IMR-90 (cell line): ENCODE data around the gene PNCK. TPM values are rescaled to one million over a fixed set of nuclear protein-coding genes. Genes with fewer than 3 reads are reported as not detected.

Experiments
- ATAC-seq: fragments of 200-7000 bp; cut with Tn5 transposase; 2 replicates; pipeline ENCODE4 v1.9.1; 2020; ENCODE audit warnings: low read depth, mild to moderate bottlenecking, moderate library complexity
- BruUV-seq: library from RNA; stranded (reverse); fragments of 400-500 nt; replicated peaks from 2 replicates; lab custom pipeline; 2021; lab: Mats Ljungman, UMichigan
- CTCF ChIA-PET: fragments of 300-600 bp; formaldehyde crosslinking; extraction: SDS; loops from one replicate; lab custom pipeline; 2021; ENCODE audit warnings: antibody characterized with exemption; lab: Yijun Ruan, JAX
- POLR2A ChIA-PET: fragments of 300-600 bp; sonication (Branson Sonifier 250); formaldehyde crosslinking; loops from one replicate; lab custom pipeline; 2022; ENCODE audit warnings: antibody characterized with exemption; ENCODE audit not compliant: unreplicated experiment; lab: Charles Lee
- DNase-seq: peaks from one replicate; pipeline ENCODE4 v3.0.0; 2013
- H2AFZ ChIP-seq: replicated peaks from 2 replicates; pipeline ENCODE3; 2013; ENCODE audit warnings: low read length, mild to moderate bottlenecking; ENCODE audit not compliant: poor library complexity
- H2AK5ac ChIP-seq: 2 replicates; pipeline ENCODE4 v1.6.1; 2013; ENCODE audit warnings: low read depth, low read length, inconsistent platforms
- H2AK9ac ChIP-seq: replicated peaks from 2 replicates; pipeline ENCODE3; 2013; ENCODE audit warnings: mild to moderate bottlenecking, low read depth, low read length, moderate library complexity; ENCODE audit not compliant: poor library complexity
- H2BK120ac ChIP-seq: 2 replicates; pipeline ENCODE4 v1.6.1; 2013; ENCODE audit warnings: low read depth, low read length, inconsistent platforms
- H2BK15ac ChIP-seq: 3 replicates; pipeline ENCODE4 v1.6.1; 2013; ENCODE audit warnings: low read depth, low read length, inconsistent platforms
- H2BK20ac ChIP-seq: 2 replicates; pipeline ENCODE4 v1.6.1; 2013; ENCODE audit warnings: low read depth, mild to moderate bottlenecking, inconsistent platforms, low read length, moderate library complexity
- H2BK5ac ChIP-seq: 2 replicates; pipeline ENCODE4 v1.6.1; 2013; ENCODE audit warnings: mild to moderate bottlenecking, low read depth, low read length, inconsistent platforms; ENCODE audit not compliant: poor library complexity, severe bottlenecking
- H3K14ac ChIP-seq: replicated peaks from 2 replicates; pipeline ENCODE4 v1.6.1; 2013; ENCODE audit warnings: low read depth, low read length, inconsistent platforms
- H3K18ac ChIP-seq: 2 replicates; pipeline ENCODE4 v1.6.1; 2013; ENCODE audit warnings: low read depth, low read length, control low read depth
- H3K23ac ChIP-seq: 2 replicates; pipeline ENCODE4 v1.6.1; 2013; ENCODE audit warnings: low read depth, low read length, inconsistent platforms
- H3K27ac ChIP-seq: 2 replicates; pipeline ENCODE4 v1.5.1; 2013; ENCODE audit warnings: mild to moderate bottlenecking, control low read depth, low read length; ENCODE audit not compliant: insufficient read depth
- H3K27me3 ChIP-seq: 2 replicates; pipeline ENCODE4 v1.6.1; 2013; ENCODE audit warnings: low read length; ENCODE audit not compliant: control insufficient read depth, insufficient read depth
- H3K36me3 ChIP-seq: 2 replicates; pipeline ENCODE4 v1.6.1; 2013; ENCODE audit warnings: low read length, mixed read lengths; ENCODE audit not compliant: control insufficient read depth, insufficient read depth
- H3K4ac ChIP-seq: 2 replicates; pipeline ENCODE4 v1.6.1; 2013; ENCODE audit warnings: low read depth, low read length, inconsistent platforms
- H3K4me1 ChIP-seq: 2 replicates; pipeline ENCODE4 v1.6.1; 2013; ENCODE audit warnings: low read length, mixed read lengths; ENCODE audit not compliant: control insufficient read depth, insufficient read depth
- H3K4me2 ChIP-seq: 2 replicates; pipeline ENCODE4 v1.6.1; 2013; ENCODE audit warnings: low read depth, mild to moderate bottlenecking, control low read depth, low read length, moderate library complexity
- H3K4me3 ChIP-seq: 2 replicates; pipeline ENCODE4 v1.5.1; 2013; ENCODE audit warnings: low read depth, mild to moderate bottlenecking, control low read depth, low read length, moderate library complexity; ENCODE audit not compliant: insufficient read depth
- H3K56ac ChIP-seq: 2 replicates; pipeline ENCODE4 v1.6.1; 2013; ENCODE audit warnings: low read length, inconsistent platforms; ENCODE audit not compliant: insufficient read depth; ENCODE audit errors: extremely low read depth
- H3K79me1 ChIP-seq, 2 experiments: 2 replicates each; pipeline ENCODE4 v1.6.1; 2013; ENCODE audit warnings: low read length in 2 of 2, inconsistent platforms in 1 of 2, low read depth in 1 of 2
- H3K9ac ChIP-seq: 2 replicates; pipeline ENCODE4 v1.6.1; 2013; ENCODE audit warnings: low read depth, low read length, control low read depth
- H3K9me1 ChIP-seq: 2 replicates; pipeline ENCODE4 v1.6.1; 2013; ENCODE audit warnings: low read length, inconsistent platforms; ENCODE audit not compliant: insufficient read depth
- H3K9me3 ChIP-seq: 2 replicates; pipeline ENCODE4 v1.6.1; 2013; ENCODE audit warnings: low read length; ENCODE audit not compliant: control insufficient read depth, insufficient read depth
- H4K20me1 ChIP-seq: 2 replicates; pipeline ENCODE4 v1.6.1; 2013; ENCODE audit warnings: low read length, inconsistent platforms; ENCODE audit not compliant: insufficient read depth
- H4K5ac ChIP-seq: 2 replicates; pipeline ENCODE4 v1.6.1; 2013; ENCODE audit warnings: mild to moderate bottlenecking, low read depth, low read length, control low read depth
- H4K8ac ChIP-seq, 2 experiments: 2 replicates each; pipeline ENCODE4 v1.6.1; 2013; ENCODE audit warnings: low read depth in 2 of 2, low read length in 2 of 2, control low read depth in 1 of 2, inconsistent platforms in 1 of 2
- H4K91ac ChIP-seq: 2 replicates; pipeline ENCODE4 v1.6.1; 2013; ENCODE audit warnings: low read depth, low read length, inconsistent platforms; ENCODE audit not compliant: insufficient read depth
- BHLHE40 ChIP-seq: fragments of 150-350 bp; IDR thresholded peaks from 2 replicates; pipeline ENCODE4 v1.6.1; 2016; ENCODE audit warnings: mild to moderate bottlenecking, low read depth, low read length
- CEBPB ChIP-seq: IDR thresholded peaks from 2 replicates; pipeline ENCODE4 v1.6.1; 2012; ENCODE audit warnings: low read depth, low read length, improper control_type of control experiment
- CHD1 ChIP-seq: IDR thresholded peaks from 2 replicates; pipeline ENCODE4 v1.6.1; 2012; ENCODE audit warnings: low read depth, low read length, improper control_type of control experiment
- FOS ChIP-seq: fragments of 150-350 bp; IDR thresholded peaks from 2 replicates; pipeline ENCODE4 v1.6.1; 2016; ENCODE audit warnings: low read depth, low read length
- MAFK ChIP-seq: IDR thresholded peaks from 2 replicates; pipeline ENCODE4 v1.6.1; 2012; ENCODE audit warnings: low read depth, low read length, improper control_type of control experiment
- MAZ ChIP-seq: IDR thresholded peaks from 2 replicates; pipeline ENCODE4 v1.6.1; 2012; ENCODE audit warnings: low read depth, mild to moderate bottlenecking, low read length, improper control_type of control experiment, moderate library complexity, borderline replicate concordance
- MXI1 ChIP-seq: IDR thresholded peaks from 2 replicates; pipeline ENCODE4 v1.6.1; 2012; ENCODE audit warnings: low read depth, mild to moderate bottlenecking, low read length, moderate library complexity, borderline replicate concordance
- NFE2L2 ChIP-seq: fragments of 150-350 bp; IDR thresholded peaks from 2 replicates; pipeline ENCODE4 v1.6.1; 2016; ENCODE audit warnings: low read depth, mild to moderate bottlenecking, low read length
- POLR2A ChIP-seq: IDR thresholded peaks from 2 replicates; pipeline ENCODE4 v1.6.1; 2012; ENCODE audit warnings: mild to moderate bottlenecking, low read depth, low read length
- RAD21 ChIP-seq: IDR thresholded peaks from 2 replicates; pipeline ENCODE4 v1.6.1; 2012; ENCODE audit warnings: low read length, improper control_type of control experiment
- RFX5 ChIP-seq: IDR thresholded peaks from 2 replicates; pipeline ENCODE4 v1.8.0; 2012; ENCODE audit warnings: low read depth, mild to moderate bottlenecking, low read length, moderate library complexity
- SMC3 ChIP-seq: fragments of 150-350 bp; IDR thresholded peaks from 2 replicates; pipeline ENCODE4 v1.6.1; 2016; ENCODE audit warnings: low read depth, mild to moderate bottlenecking, antibody characterized with exemption, low read length, moderate library complexity
- WGBS, 2 experiments: methylation state at CpG; one replicate each; pipeline versions ENCODE4 v1.1.5 to v1.1.7; 2013; ENCODE audit warnings: missing lambda C conversion rate in 2 of 2; ENCODE audit not compliant: insufficient read length in 1 of 2; ENCODE audit errors: extremely low coverage in 2 of 2; 5-methylcytosine and 5-hydroxymethylcytosine counted together
- dilution Hi-C: fragments of 300-500 bp; cut with HindIII; formaldehyde crosslinking; loops from one replicate; pipeline ENCODE4 v1.14.3; 2018; ENCODE audit warnings: low sequenced_read_pairs; ENCODE audit not compliant: unreplicated experiment
- in situ Hi-C: fragments of 300-500 bp; cut with MboI; formaldehyde crosslinking; loops from 3 replicates; pipeline ENCODE4 v1.14.3; 2019; ENCODE audit warnings: low sequenced_read_pairs, inconsistent platforms, mixed read lengths
- intact Hi-C: fragments of 100-400 bp; cut with micrococcal nuclease; formaldehyde crosslinking; loops from 2 replicates; pipeline ENCODE4 v1.10.0; 2022
- polyA plus RNA-seq, 3 experiments: library from polyadenylated mRNA; depleted of rRNA; stranded (reverse); fragments of >200 nt; gene quantifications; 2 replicates each; pipeline ENCODE4 v1.2.3, GENCODE V29; 2012; ENCODE audit warnings: low replicate concordance in 1 of 3
- total RNA-seq: library from RNA; depleted of rRNA; stranded (reverse); fragments of >200 nt; gene quantifications from 2 replicates; pipeline ENCODE4 v1.2.3, GENCODE V29; 2012
- TF ChIP-seq, protein P1 (sequence below): fragments of 150-350 bp; IDR thresholded peaks from 2 replicates; pipeline ENCODE4 v1.6.1; 2016; ENCODE audit warnings: low read depth, mild to moderate bottlenecking, low read length, moderate library complexity, borderline replicate concordance
- TF ChIP-seq, protein P2 (sequence below): fragments of 150-350 bp; IDR thresholded peaks from 2 replicates; pipeline ENCODE4 v1.6.1; 2017; ENCODE audit warnings: mild to moderate bottlenecking, antibody characterized with exemption, low read length, low read depth

PNCK gene
- total and polyA plus RNA-seq, 2 of the 4 experiments (the other 2 are of a cell fraction): 0.18 to 0.22 TPM

- dilution Hi-C loops: no loop called here
- intact Hi-C loops: no loop called here
Observed at GRCh38 chrX:153706799-153707198, 33.2 kb upstream of the PNCK start.

More at GRCh38 chrX:153706799-153707198, 33.2 kb upstream of the PNCK start:
- in situ Hi-C loops: no loop called here
- Histone ChIP-seq H3K9me3 (no peaks in the 10 kb centered on the region), H3K18ac (no peak overlapping the region), H3K27me3 (no peaks in the 10 kb centered on the region), H3K14ac (no peak overlapping the region), H4K20me1 (peaks cover 7% of the 10 kb centered on the region), H2BK5ac (no peak overlapping the region), H3K27ac (no peak overlapping the region), H2AK9ac (no peak overlapping the region), H3K23ac (no peak overlapping the region), H2BK15ac (no peak overlapping the region), H3K9ac (no peak overlapping the region), H3K4me3 (no peak overlapping the region), H3K4me1 (peaks cover 2% of the 10 kb centered on the region; the same call in 1 of the 2 replicates), H4K91ac (no peak overlapping the region), H2BK20ac (no peak overlapping the region), H3K4me2 (no peak overlapping the region), H3K9me1 (no peaks in the 10 kb centered on the region), H3K4ac (no peak overlapping the region), H4K8ac (no peak overlapping the region), H2AFZ (no peak overlapping the region), H4K5ac (no peak overlapping the region), H2AK5ac (no peak overlapping the region), H2BK120ac (no peak overlapping the region), H3K36me3 (peaks cover 22% of the 10 kb centered on the region), H3K56ac (no peak overlapping the region), H3K79me1 (peaks cover 0 to 5% of the 10 kb centered on the region in 2 experiments; a peak in 1 of 4 replicates)
- DNase-seq (no peak), ATAC-seq (no peak)
- ChIA-PET POLR2A (no interaction called here), CTCF (no interaction called here)
- WGBS, 2 experiments: 78% methylated on average over 7 of the region's 9 CpGs; no CpG with 5 or more reads in 1 of the 2 experiments
- BruUV-seq: no TSS peak
- TF ChIP-seq RAD21 (no peak), MAZ (no peak), SMC3 (no peak), MAFK (no peak), MXI1 (no peak), POLR2A (no peak), RFX5 (no peak), CHD1 (no peak), NFE2L2 (no peak), CEBPB (no peak), BHLHE40 (no peak), FOS (no peak)
- TF ChIP-seq, protein P1, sequence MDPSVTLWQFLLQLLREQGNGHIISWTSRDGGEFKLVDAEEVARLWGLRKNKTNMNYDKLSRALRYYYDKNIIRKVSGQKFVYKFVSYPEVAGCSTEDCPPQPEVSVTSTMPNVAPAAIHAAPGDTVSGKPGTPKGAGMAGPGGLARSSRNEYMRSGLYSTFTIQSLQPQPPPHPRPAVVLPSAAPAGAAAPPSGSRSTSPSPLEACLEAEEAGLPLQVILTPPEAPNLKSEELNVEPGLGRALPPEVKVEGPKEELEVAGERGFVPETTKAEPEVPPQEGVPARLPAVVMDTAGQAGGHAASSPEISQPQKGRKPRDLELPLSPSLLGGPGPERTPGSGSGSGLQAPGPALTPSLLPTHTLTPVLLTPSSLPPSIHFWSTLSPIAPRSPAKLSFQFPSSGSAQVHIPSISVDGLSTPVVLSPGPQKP: no peak
- TF ChIP-seq, protein P2, sequence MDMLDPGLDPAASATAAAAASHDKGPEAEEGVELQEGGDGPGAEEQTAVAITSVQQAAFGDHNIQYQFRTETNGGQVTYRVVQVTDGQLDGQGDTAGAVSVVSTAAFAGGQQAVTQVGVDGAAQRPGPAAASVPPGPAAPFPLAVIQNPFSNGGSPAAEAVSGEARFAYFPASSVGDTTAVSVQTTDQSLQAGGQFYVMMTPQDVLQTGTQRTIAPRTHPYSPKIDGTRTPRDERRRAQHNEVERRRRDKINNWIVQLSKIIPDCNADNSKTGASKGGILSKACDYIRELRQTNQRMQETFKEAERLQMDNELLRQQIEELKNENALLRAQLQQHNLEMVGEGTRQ: no peak
